Brain microvascular endothelial cell (primary cell): ENCODE data around the gene GLG1.
"Not testable (repeated sequence)": the region's sequence is repeated elsewhere in the genome, so short reads cannot be mapped to it uniquely, and the experiment has no call there.

Experiments used
- DNase-seq: peaks from one replicate; pipeline ENCODE4 v3.0.0-alpha.2; 2020
- H3K27ac ChIP-seq: fragments of 250-450 bp; sonication (Bioruptor Pico); 2 replicates; pipeline ENCODE4 v1.5.1; 2020; ENCODE audit warnings: mild to moderate bottlenecking, moderate library complexity
- H3K27me3 ChIP-seq: fragments of 250-450 bp; sonication (Bioruptor Pico); replicated peaks from 2 replicates; pipeline ENCODE4 v1.5.1; 2020; ENCODE audit warnings: mild to moderate bottlenecking
- H3K36me3 ChIP-seq: fragments of 250-450 bp; sonication (Bioruptor Pico); replicated peaks from 2 replicates; pipeline ENCODE4 v1.5.1; 2020; ENCODE audit warnings: mild to moderate bottlenecking
- H3K4me3 ChIP-seq: 2 replicates; pipeline ENCODE4 v1.5.1; 2011; ENCODE audit warnings: low read depth, mild to moderate bottlenecking, control low read depth, low read length, moderate library complexity
- CTCF ChIP-seq: IDR thresholded peaks from 2 replicates; pipeline ENCODE4 v1.5.1; 2011; ENCODE audit warnings: low read depth, mild to moderate bottlenecking, moderate library complexity, low read length, control low read depth, inconsistent platforms; ENCODE audit errors: missing control alignments
- in situ Hi-C: cut with HindIII; loops from 2 replicates; pipeline ENCODE4 v1.10.0; 2017; ENCODE audit warnings: low sequenced_read_pairs, low pct_ligation_motif_present

The GLG1 gene

GRCh38 chr16:74450236-74450635 is 156.7 kb downstream of the GLG1 start:
- Histone ChIP-seq H3K27ac (no peak overlapping the region), H3K4me3 (no peak overlapping the region), H3K27me3 (no peaks in the 10 kb centered on the region), H3K36me3 (peaks cover 27% of the 10 kb centered on the region)
- no peak for TF ChIP-seq CTCF
- no peak for DNase-seq
- in situ Hi-C loops = no loop called here

- peaks cover 27% of the 10 kb centered on the region for H3K36me3 ChIP-seq
- in situ Hi-C loops = no loop called here
- H3K27ac ChIP-seq = peak overlapping the region; percentile 50
- no peaks in the 10 kb centered on the region for H3K27me3 ChIP-seq
- DNase-seq = peak; percentile 57
- no peak overlapping the region for H3K4me3 ChIP-seq
- peak; percentile 59 for TF ChIP-seq CTCF
Measured at GRCh38 chr16:74449470-74449869, 157.4 kb downstream of the GLG1 start.

- TF ChIP-seq CTCF = no peak
- in situ Hi-C loops = no loop called here
- peaks cover 27% of the 10 kb centered on the region for H3K36me3 ChIP-seq
- peak; percentile 83 for DNase-seq
- peak overlapping the region; percentile 50 for H3K27ac ChIP-seq
- H3K4me3 ChIP-seq = no peak overlapping the region
- H3K27me3 ChIP-seq = no peaks in the 10 kb centered on the region
Measured at GRCh38 chr16:74448990-74449389, 157.9 kb downstream of the GLG1 start.

- H3K4me3 ChIP-seq = no peak overlapping the region
- in situ Hi-C loops = no loop called here
- TF ChIP-seq CTCF = no peak
- no peak overlapping the region for H3K27ac ChIP-seq
- H3K27me3 ChIP-seq = no peaks in the 10 kb centered on the region
- peaks cover 18% of the 10 kb centered on the region for H3K36me3 ChIP-seq
- DNase-seq = no peak
Measured at GRCh38 chr16:74447578-74447977, 159.3 kb downstream of the GLG1 start.

- H3K4me3 ChIP-seq = no peak overlapping the region
- H3K36me3 ChIP-seq = peaks cover 11% of the 10 kb centered on the region
- in situ Hi-C loops = no loop called here
- no peak overlapping the region for H3K27ac ChIP-seq
- H3K27me3 ChIP-seq = no peaks in the 10 kb centered on the region
- TF ChIP-seq CTCF = no peak
- DNase-seq = no peak
Measured at GRCh38 chr16:74446866-74447265, 160.0 kb downstream of the GLG1 start.

GRCh38 chr16:74443624-74444346 is 163.1 kb downstream of the GLG1 start:
- H3K4me3 ChIP-seq, H3K36me3 ChIP-seq, H3K27me3 ChIP-seq, DNase-seq, H3K27ac ChIP-seq, in situ Hi-C loops: not testable (repeated sequence)
